AG09309 (cell line): ENCODE measurements around the gene TPPP.

ENCODE experiments used
- DNase-seq: peaks from one replicate; pipeline ENCODE4 v3.0.0-alpha.2; 2010; ENCODE audit warnings: low read depth
- H3K4me3 ChIP-seq: 2 replicates; pipeline ENCODE4 v1.5.1; 2011; ENCODE audit warnings: mild to moderate bottlenecking, low read depth, low read length, moderate library complexity; ENCODE audit not compliant: control insufficient read depth
- TF ChIP-seq, protein P1 (sequence below): IDR thresholded peaks from 2 replicates; pipeline ENCODE4 v1.5.1; 2011; ENCODE audit warnings: mild to moderate bottlenecking, low read depth, low read length, inconsistent platforms; ENCODE audit not compliant: insufficient read depth, control insufficient read depth; ENCODE audit errors: missing control alignments

TPPP gene

GRCh38 chr5:624951-625230 is 68.3 kb downstream of the TPPP start:
- no peak overlapping the region for H3K4me3 ChIP-seq
- DNase-seq, result no peak
- TF ChIP-seq, protein P1, sequence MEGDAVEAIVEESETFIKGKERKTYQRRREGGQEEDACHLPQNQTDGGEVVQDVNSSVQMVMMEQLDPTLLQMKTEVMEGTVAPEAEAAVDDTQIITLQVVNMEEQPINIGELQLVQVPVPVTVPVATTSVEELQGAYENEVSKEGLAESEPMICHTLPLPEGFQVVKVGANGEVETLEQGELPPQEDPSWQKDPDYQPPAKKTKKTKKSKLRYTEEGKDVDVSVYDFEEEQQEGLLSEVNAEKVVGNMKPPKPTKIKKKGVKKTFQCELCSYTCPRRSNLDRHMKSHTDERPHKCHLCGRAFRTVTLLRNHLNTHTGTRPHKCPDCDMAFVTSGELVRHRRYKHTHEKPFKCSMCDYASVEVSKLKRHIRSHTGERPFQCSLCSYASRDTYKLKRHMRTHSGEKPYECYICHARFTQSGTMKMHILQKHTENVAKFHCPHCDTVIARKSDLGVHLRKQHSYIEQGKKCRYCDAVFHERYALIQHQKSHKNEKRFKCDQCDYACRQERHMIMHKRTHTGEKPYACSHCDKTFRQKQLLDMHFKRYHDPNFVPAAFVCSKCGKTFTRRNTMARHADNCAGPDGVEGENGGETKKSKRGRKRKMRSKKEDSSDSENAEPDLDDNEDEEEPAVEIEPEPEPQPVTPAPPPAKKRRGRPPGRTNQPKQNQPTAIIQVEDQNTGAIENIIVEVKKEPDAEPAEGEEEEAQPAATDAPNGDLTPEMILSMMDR, result no peak

DNA sequence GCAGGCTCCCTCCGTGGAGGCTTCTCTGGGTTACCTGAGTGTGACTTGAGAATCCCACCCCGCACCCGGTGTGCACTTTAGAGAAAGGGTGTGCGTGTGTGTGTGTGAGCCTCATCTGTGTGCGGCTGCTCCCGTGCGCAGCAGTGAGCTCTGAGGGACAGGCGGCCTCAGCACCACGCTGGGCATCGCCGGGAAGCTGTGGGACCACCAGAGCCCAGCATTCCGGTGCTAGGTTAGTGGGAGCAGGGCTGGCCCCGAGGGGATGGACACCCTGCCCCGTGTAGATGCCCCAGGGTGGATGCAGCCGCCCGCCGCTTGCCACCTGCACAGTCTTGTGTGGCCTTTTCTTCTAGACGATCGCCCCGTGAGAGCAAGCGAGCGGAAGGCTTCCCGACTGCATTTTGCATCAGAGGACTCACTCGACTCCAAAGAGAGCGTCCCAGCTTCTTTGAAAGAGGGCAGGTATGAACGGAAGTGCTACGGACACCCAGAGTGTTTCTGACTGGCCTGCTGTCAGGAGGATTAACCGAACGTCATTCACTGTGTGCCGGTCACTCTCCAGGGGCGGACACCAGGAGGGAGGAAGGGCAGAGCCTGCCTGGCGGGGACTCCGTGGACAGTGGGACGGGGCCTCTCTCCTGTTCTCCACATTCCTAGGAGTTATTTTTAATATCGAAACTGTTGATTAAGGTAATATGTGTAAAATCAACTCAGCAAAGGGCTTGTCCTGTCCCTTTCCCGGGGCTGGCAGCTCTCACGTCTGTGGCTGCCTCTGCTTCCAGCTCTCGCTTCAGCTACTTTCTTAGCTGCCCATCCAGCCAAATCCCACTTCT is 68.8 kb downstream of the TPPP start:
- H3K4me3 ChIP-seq, result no peak overlapping the region
- TF ChIP-seq, protein P1, result no peak
- no peak for DNase-seq

- no peak for DNase-seq
- no peak overlapping the region for H3K4me3 ChIP-seq
- TF ChIP-seq, protein P1, result no peak
These were observed 69.6 kb downstream of the TPPP start for GRCh38 chr5:623531-623930.

GRCh38 chr5:622946-623522 is 70.1 kb downstream of the TPPP start:
- TF ChIP-seq, protein P1, result no peak
- no peak for DNase-seq
- no peak overlapping the region for H3K4me3 ChIP-seq

DNA sequence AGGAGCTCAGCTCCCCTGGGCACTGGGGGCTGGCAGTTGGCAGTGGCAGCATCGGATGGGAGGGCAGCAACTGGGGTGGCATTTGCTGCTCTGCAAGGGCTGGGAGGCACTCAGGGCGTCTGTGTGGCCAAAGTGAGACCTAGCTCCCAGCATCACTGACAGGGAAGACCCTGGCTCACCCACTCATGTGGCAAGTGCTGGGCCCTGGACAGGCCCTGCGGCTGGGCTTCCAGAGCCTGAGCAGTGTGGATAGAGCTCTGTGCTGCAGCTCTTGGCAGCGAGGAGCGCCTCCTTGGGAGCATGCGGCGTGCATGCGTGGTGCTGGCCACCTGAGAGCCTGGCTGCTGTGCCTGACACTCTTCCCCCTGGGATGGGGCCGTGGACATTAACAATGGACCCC is 70.8 kb downstream of the TPPP start:
- TF ChIP-seq, protein P1, result no peak
- no peak for DNase-seq
- H3K4me3 ChIP-seq, result no peak overlapping the region

DNA sequence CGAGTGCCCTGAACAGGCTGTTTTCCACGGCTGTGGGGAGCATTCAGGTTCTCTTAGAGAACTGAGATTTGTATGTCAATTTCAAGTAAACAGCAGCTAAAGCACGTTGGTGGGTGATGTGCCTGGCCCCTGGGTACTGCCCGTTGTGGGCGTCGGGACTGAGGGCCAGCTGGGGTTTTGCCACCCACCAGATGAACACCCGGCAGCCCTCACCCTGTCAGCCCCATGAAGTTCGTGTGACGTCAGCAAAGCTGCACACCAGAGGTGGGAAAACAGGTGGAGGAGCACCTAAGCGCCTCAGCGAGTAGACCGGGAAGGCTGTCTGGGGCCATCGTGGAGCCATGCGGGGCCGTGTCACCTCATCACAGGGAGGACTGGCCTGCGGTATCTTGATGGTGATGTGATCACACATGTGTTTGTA is 71.8 kb downstream of the TPPP start:
- DNase-seq, result no peak
- H3K4me3 ChIP-seq, result no peak overlapping the region
- TF ChIP-seq, protein P1, result no peak
